NCI-H187 treated with DMSO at 0.1 percent for 48 hours (cell line): Measurements from ENCODE around the gene DNAH11.
"Not testable (repeated sequence)": the region's sequence is repeated elsewhere in the genome, so short reads cannot be mapped to it uniquely, and the experiment has no call there.

Source experiments
- DNase-seq: peaks from one replicate; lab custom pipeline; 2025; lab: John Stamatoyannopoulos, UW

DNAH11 gene

DNA sequence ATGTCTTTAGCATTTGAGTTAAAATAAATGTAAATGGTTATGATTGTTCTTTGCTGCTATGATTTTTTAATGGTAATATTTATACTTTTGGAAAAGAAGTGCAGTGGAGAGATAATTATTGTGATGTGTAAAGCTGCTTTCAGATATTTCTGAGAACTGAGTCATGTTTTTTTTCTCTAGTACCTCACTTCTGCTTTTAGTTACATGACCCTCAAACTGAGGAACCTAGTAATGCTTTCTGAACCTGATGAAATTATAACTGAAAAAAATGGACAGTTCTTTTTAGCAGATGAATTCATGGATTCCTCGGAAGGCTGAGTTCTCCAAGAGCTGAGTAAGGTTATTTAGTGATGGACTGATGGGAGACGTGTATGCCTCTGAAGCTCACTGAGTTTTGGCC is 235.1 kb downstream of the DNAH11 start:
- no peak for DNase-seq

DNA sequence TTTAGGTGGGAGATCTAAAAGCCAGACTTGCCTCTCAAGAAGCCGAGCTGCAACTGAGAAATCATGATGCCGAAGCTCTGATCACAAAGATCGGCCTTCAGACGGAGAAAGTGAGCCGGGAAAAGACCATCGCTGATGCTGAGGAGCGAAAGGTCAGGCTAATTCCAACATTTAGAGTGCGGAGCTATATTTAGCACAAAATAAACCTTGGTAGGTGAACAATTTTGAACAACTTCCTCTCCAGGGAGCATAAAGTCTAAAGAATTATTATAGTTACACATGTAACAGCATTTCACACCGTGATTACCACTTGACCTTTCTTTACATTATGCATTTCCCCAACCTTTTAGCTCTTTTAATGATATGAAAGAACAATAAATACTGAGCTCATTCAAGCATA is 236.1 kb downstream of the DNAH11 start:
- DNase-seq: no peak

DNA sequence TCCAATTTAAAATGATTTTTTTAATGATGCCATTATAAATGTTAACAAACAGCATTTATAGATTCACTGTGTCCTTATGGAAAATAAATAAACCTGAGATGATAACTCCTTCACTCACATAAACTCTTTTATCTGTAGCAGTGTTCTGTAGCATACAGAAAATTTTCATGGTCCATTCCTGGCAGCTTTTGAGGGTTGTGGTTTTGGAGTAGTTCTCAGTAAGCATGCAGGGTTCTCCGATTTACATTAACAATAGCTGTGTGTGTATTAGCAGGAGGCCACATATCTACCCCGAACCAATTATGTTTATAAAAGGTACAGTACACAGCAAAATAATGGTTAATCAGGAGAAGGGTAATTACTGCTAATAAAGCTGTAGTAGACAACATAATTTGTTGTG is 240.2 kb downstream of the DNAH11 start:
- DNase-seq: no peak

DNA sequence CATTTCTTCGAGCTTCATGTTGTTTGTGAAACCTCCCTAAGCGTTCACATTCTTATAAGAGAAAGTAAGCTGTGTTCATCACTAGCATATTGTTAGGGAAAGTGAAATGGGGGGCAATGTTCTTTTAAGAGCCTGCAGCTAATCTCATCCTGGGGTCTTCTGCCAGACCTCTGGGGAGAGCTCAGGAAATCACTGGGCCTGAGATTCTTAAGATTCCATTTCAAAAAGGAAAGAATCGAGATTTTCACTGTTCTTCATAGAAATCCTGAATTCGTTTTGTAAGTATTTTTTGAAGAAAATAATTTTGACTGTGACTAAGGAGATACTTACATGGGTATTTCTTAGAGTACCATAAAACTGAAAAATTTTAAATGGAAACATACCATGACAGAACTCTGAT is 242.2 kb downstream of the DNAH11 start:
- no peak for DNase-seq

DNA sequence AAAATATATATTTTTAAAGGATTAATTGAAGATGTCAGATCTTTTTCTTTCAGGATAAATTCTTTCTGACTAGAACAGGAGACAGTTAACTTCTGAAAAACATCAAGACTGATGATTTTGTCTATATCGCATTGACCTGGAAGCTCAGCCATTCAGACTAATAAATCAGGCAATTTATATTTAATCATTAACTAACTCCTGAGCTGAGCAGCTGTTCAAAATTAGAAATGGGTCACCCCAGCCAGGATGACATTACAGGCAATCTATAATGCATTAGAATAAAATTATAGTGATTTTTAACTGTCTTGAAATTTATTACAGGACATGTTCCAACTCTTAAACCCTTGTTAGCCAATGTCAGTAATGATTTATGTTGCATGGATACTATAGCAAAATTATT is 263.0 kb downstream of the DNAH11 start:
- DNase-seq: no peak

DNA sequence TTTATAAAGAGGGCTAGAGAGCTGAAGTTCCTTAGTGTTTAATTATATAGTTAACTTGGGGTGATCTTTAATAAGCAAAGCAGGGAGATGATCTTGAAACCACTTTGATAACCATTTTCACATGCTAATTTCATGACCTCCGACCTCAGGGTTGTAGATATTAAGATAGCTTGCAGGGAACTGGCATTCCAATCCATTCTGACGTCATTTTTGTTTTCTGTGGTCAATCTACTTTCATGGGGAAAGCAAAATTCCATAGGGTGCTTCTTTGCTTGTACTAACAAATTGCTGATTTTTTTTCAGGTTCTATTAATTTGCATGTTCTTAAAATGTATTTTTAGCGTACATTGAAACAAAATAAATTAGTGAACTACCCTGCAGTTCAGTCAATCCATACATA is 263.5 kb downstream of the DNAH11 start:
- DNase-seq: no peak

DNA sequence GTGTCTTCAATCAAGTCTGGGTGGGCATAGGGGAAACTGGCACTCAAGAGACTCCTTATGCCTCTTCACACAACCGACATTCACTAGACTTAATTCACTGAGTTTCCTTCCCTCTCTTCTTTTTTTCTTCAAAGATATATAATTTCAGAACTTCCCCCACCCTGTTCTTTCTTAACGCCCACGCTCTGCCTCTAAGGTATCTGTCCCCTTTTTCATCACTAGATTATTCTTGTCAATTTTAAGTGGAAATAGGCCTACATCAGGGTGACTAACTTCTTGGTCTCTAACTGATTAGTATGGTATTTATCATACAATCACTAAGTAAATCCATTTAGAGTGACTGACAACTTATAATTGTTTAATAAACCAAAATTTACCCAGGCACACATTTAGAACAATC is 276.2 kb downstream of the DNAH11 start:
- no peak for DNase-seq

DNA sequence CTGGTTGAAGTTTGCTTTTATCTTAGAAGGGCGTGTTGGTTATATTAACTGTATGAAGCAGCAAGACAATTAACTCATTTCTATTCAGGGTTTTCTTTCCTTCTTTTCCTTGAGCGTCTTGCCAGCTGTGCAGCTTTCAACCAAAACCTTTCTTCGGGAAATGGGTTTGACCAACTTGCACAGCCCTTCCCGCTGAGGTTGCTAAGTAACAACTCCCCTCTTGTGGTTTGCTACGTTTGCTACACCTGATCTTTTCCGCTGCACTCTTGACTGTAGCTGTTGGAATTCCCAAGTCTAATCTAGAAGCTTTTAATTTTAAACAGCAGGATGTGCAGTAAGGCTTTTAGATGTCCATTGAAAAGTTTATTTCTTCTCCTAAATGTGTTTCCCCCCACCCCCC is 286.0 kb downstream of the DNAH11 start:
- DNase-seq: no peak

DNA sequence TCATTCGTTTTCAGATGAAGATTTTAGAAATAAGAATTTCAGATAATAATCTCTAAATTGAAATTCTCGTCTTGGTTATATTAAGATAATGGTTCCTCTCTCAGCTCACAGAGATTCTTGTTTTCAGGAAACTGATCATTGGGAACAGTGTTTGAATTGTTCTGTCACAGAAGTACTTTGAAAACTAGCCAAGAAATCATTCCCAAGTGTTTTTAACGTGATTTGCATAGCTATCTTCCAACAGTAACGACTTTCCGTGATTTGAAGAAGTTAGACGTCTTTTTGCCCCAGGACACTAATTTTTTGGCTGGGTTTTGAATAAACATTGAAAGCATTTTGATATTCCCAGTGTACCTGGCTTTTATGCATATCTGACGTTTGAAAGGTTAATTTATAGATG is 286.9 kb downstream of the DNAH11 start:
- no peak for DNase-seq

DNA sequence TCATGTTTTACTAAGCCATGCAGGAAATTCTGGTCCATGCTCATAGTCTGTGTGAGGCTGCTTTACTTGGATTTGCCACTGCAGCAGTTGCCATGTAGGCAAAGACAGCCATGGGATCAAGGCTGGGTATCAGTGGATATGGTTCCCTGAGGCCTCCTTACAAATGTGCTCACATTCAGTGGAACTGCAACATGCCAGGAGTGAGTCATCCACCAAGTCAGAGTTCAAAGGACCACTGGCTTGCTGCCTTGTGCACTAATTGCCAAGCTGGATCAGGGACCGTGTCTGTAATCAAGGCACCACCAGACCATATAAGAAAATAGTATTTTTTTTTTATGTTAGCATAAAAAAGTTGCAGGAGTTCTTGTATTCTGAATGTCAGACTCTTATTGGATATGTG is 301.9 kb downstream of the DNAH11 start:
- no peak for DNase-seq

DNA sequence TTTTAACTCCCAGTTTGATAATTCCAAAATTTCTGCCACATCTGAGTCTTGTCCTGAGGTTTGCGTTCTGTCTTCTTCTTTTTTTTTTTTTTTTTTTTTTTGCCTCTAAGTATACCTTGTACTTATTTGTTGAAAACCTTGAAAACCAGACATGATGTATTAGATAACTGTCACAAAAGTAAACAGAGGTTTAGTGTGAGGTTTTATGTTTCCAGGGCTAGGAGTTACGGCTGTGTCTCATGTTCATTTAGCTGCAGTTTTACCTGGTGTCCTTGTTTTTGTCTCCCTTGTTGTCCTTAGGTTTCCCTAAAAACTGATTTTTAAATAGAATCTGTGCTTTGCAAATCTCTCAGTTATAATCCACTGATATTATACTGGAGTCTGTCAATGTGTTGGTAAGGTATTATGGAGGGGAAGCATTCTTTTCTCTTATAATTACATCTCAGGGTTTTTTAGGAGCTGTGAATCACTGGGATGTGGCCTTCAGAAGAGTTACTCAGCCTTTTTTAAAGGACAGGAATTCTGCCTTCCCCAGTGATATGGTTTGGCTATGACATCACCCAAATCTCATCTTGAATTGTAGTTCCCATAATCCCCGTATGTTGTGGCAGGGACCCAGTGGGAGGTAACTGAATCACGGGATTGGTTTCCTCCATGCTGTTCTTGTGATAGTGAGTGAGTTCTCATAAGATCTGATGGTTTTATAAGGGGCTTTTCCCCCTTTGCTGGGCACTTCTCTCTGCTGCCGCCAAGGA is 307.9 kb downstream of the DNAH11 start:
- no peak for DNase-seq

DNA sequence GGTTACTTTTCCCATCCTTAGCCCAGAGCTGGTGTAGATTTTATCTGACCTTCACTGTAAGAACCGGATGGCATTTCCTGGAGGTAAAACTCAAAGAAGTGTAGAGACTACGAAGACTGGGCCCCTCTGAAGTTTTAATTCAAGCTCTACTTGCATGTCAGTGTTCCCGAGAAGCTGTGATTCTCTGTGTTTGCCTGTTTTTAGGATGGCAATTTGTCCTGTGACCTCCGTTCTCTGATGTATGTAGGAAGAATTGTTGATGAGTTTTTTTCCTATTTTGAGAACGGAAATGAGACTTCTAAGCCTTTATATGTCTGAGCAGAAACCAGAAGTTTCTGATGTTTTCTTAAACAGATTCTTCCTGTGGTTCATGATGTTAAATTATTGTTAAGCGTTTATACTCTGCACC is 308.7 kb downstream of the DNAH11 start:
- DNase-seq: no peak

DNA sequence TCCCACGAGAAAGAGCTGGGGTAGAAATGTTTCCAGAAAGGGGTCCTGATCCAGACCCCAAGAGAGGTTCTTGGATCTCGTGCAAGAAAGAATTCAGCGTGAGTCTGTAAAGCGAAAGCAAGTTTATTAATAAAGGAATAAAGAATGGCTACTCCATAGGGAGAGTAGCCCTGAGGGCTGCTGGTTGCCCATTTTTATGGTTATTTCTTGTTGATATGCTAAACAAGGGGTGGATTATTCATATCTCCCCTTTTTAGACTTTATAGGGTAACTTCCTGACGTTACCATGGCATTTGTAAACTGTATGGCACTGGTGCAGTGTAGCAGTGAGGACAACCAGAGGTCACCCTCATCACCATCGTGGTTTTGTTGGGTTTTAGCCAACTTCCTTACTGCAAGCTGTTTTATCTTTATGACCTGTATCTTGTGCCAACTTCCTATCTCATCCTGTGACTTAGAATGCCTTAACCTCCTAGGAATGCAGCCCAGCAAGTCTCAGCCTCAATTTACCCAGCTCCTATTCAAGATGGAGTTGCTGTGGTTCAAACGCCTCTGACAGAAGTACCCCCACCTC is 322.9 kb downstream of the DNAH11 start:
- not testable (repeated sequence) for DNase-seq

DNA sequence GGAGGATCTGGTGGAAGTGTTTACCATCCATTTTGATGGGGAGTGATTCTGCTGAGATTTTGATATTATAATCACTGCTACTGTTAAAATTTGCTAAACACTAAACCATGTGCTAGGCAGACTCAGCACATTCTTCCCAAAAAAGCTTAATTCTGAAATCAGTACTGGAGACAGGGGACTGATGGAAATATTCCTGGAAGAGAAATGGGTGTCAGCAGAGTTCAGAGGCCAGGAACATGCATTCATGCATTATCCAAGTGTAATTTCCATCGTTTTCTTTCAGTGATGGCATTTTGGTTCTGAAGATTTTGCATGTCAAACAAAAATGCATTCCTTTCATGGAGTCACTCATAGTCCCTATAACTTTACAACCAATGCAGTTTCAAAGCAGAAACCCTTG is 323.9 kb downstream of the DNAH11 start:
- no peak for DNase-seq

DNA sequence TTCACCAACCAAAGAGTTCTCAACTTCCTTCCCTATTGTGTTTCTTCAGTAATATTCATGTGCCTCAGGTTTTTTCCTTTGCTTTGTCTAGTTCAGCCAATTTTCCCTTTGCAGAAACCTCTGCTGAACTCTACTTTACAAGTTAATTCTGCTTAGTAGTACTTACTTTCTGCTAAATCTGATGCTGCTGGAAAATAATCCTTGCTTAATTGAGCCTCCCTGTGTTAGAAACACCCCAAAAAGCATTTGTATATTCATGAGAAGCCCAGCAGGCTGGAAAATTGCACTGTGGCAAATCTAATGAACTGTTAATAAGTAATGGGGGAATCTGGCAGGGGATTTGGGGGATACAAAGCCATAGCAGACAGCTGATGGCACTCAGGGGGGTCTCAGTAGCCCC is 324.4 kb downstream of the DNAH11 start:
- DNase-seq: no peak

DNA sequence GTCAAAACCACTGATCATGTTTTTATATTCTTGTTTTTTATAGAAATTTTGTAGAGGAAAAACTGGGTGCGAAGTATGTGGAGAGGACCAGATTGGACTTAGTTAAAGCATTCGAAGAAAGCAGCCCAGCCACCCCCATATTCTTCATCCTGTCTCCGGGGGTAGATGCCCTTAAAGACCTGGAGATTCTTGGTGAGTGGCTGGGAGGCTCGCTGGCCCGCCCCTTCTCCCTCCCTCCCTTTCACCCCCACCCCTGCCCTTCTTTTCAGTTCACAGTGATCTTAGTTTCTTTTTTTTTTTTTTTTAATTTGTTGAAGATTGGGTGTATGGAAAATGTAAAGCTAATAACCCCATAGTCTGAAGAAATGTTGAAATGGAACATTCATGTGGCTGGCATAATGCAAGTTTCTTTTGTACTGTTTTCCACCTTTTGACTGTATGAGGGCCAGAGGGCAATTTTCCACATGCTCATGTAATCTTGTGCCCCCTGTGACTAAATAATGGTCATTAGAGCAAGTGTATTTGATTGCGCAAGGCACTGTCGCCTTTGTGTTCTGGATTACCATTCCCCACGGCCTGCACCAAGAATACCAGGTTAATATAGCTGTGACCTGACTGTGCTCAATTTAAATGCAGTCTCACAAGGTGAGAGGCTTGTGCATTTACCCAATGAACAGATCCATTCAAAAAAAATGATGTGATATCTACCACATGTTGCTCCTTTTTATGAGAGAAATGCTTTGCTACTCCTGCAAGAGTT is 325.2 kb downstream of the DNAH11 start:
- no peak for DNase-seq

DNA sequence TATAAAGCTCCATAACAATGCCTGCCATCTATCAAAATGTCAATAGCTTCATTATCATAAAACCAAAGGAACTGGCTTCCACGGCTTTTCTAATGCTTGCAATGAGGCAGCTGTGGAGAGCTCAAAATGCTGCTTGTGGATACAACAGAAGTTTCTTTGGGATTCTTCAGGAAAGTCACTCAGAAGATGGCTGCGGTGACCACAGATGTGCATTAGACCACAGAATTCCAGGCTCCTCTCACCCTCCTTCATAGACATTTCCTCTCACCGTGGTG is 325.7 kb downstream of the DNAH11 start:
- no peak for DNase-seq

DNA sequence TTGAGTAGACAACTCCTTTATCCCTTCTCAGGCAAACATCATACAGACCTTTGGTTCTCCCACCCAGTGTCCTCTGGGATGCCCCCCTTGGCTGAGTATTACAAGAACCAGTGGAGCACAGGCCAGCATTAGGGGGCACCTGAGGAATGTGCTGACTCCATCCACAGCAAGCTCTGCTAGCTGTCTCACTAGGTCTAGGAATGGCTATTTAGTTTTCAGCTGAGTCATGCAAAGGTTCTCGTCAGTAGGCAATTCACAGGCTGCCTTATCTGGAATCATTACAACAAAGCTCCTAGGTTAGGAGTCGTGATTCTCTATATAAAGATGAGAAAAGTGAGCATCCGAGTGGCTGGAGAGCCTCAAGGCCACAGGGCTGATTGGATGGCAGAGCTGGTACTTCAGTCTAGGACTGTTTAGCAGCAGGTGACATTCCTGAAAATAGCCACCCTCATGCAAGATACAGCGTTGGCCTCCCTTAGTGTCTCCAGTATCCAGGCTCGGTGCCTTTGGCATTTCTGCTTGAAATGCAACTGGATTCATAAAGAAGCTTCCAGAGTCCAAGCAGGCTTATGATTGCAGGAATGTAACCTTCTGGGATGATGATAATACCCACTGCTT is 327.1 kb downstream of the DNAH11 start:
- DNase-seq: no peak

DNA sequence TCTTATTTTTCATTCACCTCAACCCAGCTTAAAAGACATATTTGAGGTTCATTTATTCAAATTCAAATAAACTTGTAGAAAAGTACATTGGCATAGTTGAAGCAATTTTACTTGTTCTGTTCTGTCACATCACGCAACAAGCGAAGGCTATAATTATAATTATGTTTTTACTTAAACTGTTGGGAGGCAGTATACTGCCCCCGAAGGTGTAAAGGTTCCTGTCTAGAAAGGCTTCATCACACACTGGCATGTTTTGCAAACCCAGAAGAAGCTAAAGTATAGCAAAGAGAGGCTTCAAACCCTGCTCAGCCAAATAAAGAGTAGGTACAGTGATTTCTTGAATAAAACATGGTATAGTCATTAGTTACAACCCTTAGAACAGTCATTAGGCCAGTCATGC is 340.2 kb downstream of the DNAH11 start:
- DNase-seq: no peak

DNA sequence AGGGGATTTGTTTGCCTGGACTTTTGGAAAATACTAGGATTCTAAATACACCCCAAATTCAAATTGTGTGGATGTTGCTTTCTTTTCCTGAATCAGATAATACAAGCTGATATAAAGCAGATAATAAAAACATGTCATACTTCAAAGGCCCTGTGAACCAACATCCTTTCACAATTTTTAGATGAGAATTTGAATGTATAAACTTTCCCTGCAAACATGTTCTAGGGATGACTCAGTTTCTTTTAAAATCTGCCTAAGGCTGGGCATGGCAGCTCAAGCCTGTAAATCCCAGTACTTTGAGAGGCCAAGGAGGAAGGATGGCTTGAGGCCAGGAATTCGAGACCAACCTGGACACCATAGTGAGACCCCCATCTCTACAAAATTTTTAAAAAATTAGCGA is 340.7 kb downstream of the DNAH11 start:
- not testable (repeated sequence) for DNase-seq

DNA sequence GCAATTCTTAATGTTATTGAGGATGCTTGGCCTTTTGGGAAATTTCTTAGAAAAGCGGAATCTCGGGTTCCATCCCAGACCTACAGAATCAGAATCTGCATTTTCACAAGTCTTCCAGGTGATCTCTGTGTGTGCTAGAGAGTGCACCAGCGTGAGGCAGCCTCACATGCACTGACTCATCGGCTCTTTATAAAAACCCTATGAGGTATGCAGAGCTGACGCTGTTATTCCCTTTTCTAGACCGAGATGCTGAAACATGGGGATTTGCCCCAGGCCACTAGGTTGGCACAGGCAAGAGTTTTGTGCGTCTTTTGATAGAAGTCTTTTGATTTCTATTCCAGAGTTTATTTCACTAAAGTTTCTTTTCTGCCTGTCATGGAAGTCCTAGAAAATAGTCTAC is 341.7 kb downstream of the DNAH11 start:
- DNase-seq: no peak

DNA sequence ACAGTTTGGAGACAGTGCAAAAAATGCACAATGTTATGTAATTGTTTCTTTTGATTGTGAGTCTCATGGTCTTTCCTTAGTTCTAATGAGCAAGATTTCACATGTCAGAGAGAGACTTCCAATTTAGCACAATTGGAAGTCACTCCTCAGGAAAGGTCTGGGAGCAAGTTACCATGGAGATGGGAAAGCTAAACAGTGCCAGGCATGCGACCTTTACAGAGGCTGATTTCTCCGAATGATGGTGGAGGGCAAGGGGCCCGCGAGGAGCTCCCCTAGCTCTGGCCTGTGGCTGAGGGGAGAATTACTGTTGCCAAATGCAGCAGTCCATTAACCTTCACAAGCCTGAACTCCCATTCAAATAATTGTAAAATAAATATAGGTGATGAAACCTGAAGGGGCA is 343.6 kb downstream of the DNAH11 start:
- no peak for DNase-seq

DNA sequence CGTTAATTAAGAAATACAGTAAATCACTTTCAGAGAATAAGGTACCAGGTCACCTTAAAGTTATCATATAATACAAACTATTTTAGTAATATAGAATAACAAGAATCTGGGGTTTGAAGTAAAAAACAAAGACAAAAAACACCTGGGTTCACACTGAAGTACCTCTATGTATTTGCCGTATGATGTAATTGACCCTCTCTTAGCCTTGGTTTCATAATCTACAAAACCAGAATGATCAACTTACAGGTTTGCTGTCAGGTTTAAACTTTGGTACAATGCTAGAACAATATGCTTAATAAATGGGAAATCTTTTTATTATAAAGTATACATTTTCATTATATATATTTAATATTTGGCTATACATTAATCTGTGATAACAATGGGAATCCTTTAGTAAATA is 344.5 kb downstream of the DNAH11 start:
- DNase-seq: no peak
